Mucosa of descending colon (tissue), 3 donors: Measurements from ENCODE around the gene AP3D1. TPM values are rescaled to one million over a fixed set of nuclear protein-coding genes. Genes with fewer than 3 reads are reported as not detected.
"Not testable (repeated sequence)": the region's sequence is repeated elsewhere in the genome, so short reads cannot be mapped to it uniquely, and the experiment has no call there.

ENCODE experiments used
- ATAC-seq: fragments of 200-7000 bp; cut with Tn5 transposase; one replicate; pipeline ENCODE4 v1.9.1; 2020; ENCODE audit warnings: mild to moderate bottlenecking, moderate library complexity
- DNase-seq, 3 donors: peaks; one replicate each; pipeline ENCODE4 v3.0.0-alpha.2; 2020
- H3K36me3 ChIP-seq: fragments of 200-600 bp; one replicate; pipeline ENCODE4 v1.8.0; 2021; ENCODE audit warnings: low read depth, mild to moderate bottlenecking
- H3K4me1 ChIP-seq: fragments of 200-600 bp; one replicate; pipeline ENCODE4 v1.8.0; 2021; ENCODE audit warnings: low read depth, mild to moderate bottlenecking
- H3K4me3 ChIP-seq: fragments of 200-600 bp; one replicate; pipeline ENCODE4 v1.8.0; 2021; ENCODE audit warnings: mild to moderate bottlenecking
- H3K9me3 ChIP-seq: fragments of 200-600 bp; one replicate; pipeline ENCODE4 v1.8.0; 2021; ENCODE audit warnings: mild to moderate bottlenecking
- CTCF ChIP-seq: fragments of 200-600 bp; IDR thresholded peaks from one replicate; pipeline ENCODE4 v1.8.0; 2022; ENCODE audit warnings: antibody characterized with exemption, mild to moderate bottlenecking
- intact Hi-C, 2 donors: fragments of 100-400 bp; cut with DNase I in 1 of 2; cut with micrococcal nuclease in 1 of 2; formaldehyde crosslinking; loops; one replicate each; pipeline versions ENCODE4 v1.11.0 to v1.11.1; 2022; cut with DNase I, micrococcal nuclease
- total RNA-seq, 3 donors: library from RNA; stranded (reverse); fragmentation: NEBNext Ultra II Directional in 2 of 3; extraction: Animal tissue kit (Norgen Biotek cat#: 25700) in 2 of 3; gene quantifications; one replicate each; pipeline versions ENCODE4 v1.2.1 to v1.2.4, GENCODE V29; 2021 to 2023
- donor health status: DM: no; HTN: no; CAD: no; lungs with moderate emphysema.
- donor health status: DM: no; HTN: no; CAD: no.
- donor health status: DM: no; HTN: yes; CAD: no.

Gene AP3D1
- total RNA-seq, 3 donors from 2014 or later: 103 to 120 (median 103) TPM

- DNase-seq (peak in 1 of 3 donors; percentile 44), ATAC-seq (no peak)
- Histone ChIP-seq H3K4me1 (no peaks in the 10 kb centered on the region), H3K36me3 (no peaks in the 10 kb centered on the region), H3K4me3 (no peak overlapping the region), H3K9me3 (no peaks in the 10 kb centered on the region)
- intact Hi-C loops: no loop called here
- no peak for TF ChIP-seq CTCF
Observed at GRCh38 chr19:2129892-2130770, 21.2 kb downstream of the AP3D1 start.

- TF ChIP-seq CTCF: no peak
- Histone ChIP-seq H3K4me1 (no peaks in the 10 kb centered on the region), H3K4me3 (no peak overlapping the region), H3K9me3 (no peaks in the 10 kb centered on the region), H3K36me3 (no peaks in the 10 kb centered on the region)
- intact Hi-C loops: no loop called here
- no peak for DNase-seq
- ATAC-seq: no peak
Observed at GRCh38 chr19:2129486-2129885, 21.9 kb downstream of the AP3D1 start.

- no peak for TF ChIP-seq CTCF
- intact Hi-C loops: no loop called here
- H3K9me3 ChIP-seq: no peaks in the 10 kb centered on the region
- DNase-seq (no peak), ATAC-seq (no peak)
- H3K4me3 ChIP-seq: no peak overlapping the region
- no peaks in the 10 kb centered on the region for H3K4me1 ChIP-seq
- no peaks in the 10 kb centered on the region for H3K36me3 ChIP-seq
Observed at GRCh38 chr19:2129022-2129421, 22.3 kb downstream of the AP3D1 start.

- H3K9me3 ChIP-seq, H3K4me3 ChIP-seq, DNase-seq, intact Hi-C loops, ATAC-seq, H3K4me1 ChIP-seq, H3K36me3 ChIP-seq: not testable (repeated sequence)
Observed at GRCh38 chr19:2128252-2128651, 23.1 kb downstream of the AP3D1 start.

- intact Hi-C loops: no loop called here
- Histone ChIP-seq H3K4me1 (no peaks in the 10 kb centered on the region), H3K4me3 (no peak overlapping the region), H3K36me3 (no peaks in the 10 kb centered on the region), H3K9me3 (no peaks in the 10 kb centered on the region)
- ATAC-seq: peak; percentile 20
- DNase-seq: no peak
- no peak for TF ChIP-seq CTCF
Observed at GRCh38 chr19:2127758-2128157, 23.6 kb downstream of the AP3D1 start.

GRCh38 chr19:2126879-2127518 lies 24.4 kb downstream of the AP3D1 start:
- no peak overlapping the region for H3K4me3 ChIP-seq
- no peak for TF ChIP-seq CTCF
- ATAC-seq (no peak), DNase-seq (no peak)
- H3K9me3 ChIP-seq: no peaks in the 10 kb centered on the region
- no peaks in the 10 kb centered on the region for H3K36me3 ChIP-seq
- intact Hi-C loops: no loop called here
- no peaks in the 10 kb centered on the region for H3K4me1 ChIP-seq
